ENCODE data around the gene LRCH1.

GRCh38 chr13:46630431-46631178 is 77.6 kb downstream of the LRCH1 start:
- TF ChIP-seq, protein P1, sequence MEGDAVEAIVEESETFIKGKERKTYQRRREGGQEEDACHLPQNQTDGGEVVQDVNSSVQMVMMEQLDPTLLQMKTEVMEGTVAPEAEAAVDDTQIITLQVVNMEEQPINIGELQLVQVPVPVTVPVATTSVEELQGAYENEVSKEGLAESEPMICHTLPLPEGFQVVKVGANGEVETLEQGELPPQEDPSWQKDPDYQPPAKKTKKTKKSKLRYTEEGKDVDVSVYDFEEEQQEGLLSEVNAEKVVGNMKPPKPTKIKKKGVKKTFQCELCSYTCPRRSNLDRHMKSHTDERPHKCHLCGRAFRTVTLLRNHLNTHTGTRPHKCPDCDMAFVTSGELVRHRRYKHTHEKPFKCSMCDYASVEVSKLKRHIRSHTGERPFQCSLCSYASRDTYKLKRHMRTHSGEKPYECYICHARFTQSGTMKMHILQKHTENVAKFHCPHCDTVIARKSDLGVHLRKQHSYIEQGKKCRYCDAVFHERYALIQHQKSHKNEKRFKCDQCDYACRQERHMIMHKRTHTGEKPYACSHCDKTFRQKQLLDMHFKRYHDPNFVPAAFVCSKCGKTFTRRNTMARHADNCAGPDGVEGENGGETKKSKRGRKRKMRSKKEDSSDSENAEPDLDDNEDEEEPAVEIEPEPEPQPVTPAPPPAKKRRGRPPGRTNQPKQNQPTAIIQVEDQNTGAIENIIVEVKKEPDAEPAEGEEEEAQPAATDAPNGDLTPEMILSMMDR (IDR thresholded peaks at IDR 0.05), result no peak
- TF ChIP-seq POLR2AphosphoS5 (IDR thresholded peaks at IDR 0.05), result no peak
- no peak for TF ChIP-seq POLR2A (IDR thresholded peaks at IDR 0.05)

All from transverse colon (tissue), 4 donors.